HG03066 (cell line): ENCODE results near the gene RFTN1.
"Not testable (repeated sequence)": the region's sequence is repeated elsewhere in the genome, so short reads cannot be mapped to it uniquely, and the experiment has no call there.

Source experiments
- ATAC-seq: cut with Tn5 transposase; IDR thresholded peaks from one replicate; pipeline ENCODE4 v1.9.1; 2021; ENCODE audit warnings: low read depth; ENCODE audit not compliant: unreplicated experiment

The RFTN1 gene

GRCh38 chr3:16316396-16316795, 197.1 kb downstream of the RFTN1 start:
- no peak for ATAC-seq

DNA sequence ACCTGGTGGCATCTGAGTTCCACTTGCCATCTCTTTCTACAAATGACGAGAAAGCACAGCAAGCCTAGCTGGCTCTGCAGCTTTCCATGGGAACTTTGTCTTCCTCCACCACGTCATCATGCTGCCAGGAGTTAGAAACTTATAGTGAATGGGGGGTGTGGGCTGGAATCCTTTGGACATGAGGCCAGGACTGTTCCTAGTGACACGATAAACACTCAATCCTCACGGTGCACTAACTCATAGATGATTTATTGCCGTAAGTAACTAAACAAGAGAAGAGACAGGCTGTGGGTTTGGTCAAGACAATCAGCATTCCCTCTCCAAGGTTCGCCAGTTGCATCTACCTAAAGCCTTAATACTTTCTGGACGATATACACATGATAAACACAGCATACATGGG, 197.9 kb downstream of the RFTN1 start:
- ATAC-seq: no peak

DNA sequence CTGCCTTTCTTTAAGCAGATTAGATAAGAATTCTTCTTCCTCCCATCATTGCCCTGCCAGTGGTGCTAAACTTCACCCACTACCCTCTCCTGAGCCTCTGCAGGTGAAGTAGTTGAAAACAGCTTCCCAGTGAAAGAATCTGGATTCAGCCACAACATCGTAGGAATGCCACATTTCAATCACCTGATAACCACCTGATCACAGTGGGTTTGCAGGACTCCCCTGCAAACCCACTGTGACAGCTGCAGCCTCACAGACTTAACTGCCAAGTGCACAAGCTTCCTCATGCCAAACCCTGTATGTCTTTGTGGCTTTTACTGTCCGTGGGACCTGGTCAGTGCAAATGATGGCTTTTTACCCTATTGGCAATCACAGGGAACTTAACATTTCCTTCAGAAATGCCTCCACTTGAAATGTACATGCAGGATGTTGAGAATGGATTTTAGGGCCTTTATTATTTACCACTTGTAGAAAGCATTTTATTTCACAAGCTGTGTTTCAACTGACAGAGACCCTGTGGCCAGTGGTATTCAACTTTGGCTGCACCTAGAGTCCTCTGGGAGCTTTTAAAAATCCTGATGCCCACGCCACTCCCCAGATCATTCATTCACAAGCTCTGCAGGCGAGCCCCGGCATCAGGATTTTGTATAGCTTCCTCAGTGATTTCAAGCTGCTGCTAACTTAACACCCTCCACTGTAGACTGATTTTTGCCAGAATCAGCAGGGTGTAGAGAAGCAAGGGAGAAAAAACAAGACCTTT, 199.4 kb downstream of the RFTN1 start:
- no peak for ATAC-seq

GRCh38 chr3:16311960-16312451, 201.5 kb downstream of the RFTN1 start:
- ATAC-seq: peak; percentile 60

DNA sequence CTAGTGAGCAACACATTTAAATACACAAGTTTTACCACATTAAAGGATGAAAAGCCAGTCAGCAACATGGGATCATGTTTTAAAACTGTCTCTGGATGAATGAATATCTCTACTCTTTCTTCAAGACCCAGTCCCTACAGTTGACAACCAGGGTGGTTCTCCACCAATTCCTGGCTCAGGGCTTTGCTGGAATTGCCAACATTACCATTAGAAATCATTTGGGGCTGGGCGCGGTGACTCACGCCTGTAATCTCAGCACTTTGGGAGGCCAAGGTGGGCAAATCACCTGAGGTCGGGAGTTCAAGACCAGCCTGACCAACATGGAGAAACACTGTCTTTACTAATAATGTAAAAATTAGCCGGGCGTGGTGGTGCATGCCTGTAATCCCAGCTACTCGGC, 203.0 kb downstream of the RFTN1 start:
- not testable (repeated sequence) for ATAC-seq

DNA sequence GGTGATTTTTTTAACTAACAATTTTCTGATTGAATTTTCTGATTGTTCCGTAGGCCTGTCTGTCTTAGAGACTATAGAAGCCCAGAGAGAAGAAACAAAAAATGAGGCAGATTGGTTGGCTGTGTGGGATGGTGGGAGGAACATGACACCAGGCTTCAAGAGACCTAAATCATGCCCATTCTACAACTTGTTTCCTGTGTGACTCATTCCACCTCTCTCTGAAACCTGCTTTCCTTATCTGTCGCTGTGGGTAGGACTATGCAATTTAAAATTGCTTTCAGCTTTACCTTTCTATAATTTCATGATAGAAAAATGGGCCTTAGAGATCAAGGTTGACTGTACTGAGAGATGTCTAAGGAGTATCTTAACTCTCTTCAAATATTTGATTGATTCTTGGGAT, 203.9 kb downstream of the RFTN1 start:
- peak; percentile 87 for ATAC-seq

GRCh38 chr3:16308727-16309126, 204.8 kb downstream of the RFTN1 start:
- ATAC-seq: no peak

DNA sequence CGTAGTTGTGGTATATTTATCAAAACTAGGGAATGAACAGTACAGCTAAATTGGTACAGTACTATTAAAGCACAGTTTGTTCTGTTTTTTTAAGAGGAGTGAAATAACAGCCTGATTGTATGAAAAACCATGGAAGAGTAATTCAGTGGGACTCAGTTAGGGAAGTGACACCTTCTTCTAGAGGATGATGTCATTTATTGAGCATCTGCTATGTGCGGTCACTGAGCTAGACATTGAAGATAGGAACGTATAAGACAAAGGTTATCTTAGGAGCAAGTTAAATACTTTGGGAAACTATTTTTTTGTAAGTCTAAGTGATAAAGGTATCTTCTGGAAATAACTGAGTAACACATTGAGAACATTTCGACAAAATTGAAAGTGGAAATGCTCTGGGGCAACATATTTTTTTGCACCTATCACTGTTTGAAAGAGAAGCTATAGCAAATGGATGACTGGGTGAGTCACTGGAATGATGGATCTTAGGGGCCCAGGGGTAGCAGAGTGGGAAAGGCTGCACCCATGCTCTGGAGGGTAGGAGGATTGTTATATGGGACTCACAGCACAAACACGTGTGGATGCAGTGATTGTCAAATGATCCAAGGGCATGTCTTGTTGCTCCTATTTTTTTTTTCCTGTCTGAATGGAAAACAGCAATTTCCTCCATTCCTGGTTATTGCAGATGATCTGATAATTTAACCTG, 205.5 kb downstream of the RFTN1 start:
- no peak for ATAC-seq

DNA sequence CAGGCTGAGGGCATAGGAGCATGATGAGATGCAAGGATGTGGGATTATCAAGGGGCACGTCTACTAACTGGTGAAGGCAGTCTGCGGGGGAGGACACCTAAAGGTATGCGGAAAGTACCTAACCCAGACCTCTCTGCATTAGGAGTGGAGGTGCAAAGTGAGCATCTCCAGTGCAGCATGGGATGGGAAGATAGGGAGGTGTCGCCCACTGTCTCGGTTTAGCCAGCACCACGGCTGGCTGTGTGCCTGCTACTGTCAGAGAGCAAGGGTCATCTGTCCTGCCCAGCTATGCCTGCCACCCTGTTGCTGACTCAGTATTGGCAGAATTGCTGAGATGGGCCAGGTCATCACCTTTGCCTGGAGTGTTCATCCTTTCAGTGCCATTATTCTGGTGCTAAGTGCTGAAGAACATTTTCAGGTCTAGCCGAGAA, 208.4 kb downstream of the RFTN1 start:
- ATAC-seq: no peak

GRCh38 chr3:16304061-16305010, 209.2 kb downstream of the RFTN1 start:
- no peak for ATAC-seq

GRCh38 chr3:16303037-16303575, 210.4 kb downstream of the RFTN1 start:
- ATAC-seq: no peak

DNA sequence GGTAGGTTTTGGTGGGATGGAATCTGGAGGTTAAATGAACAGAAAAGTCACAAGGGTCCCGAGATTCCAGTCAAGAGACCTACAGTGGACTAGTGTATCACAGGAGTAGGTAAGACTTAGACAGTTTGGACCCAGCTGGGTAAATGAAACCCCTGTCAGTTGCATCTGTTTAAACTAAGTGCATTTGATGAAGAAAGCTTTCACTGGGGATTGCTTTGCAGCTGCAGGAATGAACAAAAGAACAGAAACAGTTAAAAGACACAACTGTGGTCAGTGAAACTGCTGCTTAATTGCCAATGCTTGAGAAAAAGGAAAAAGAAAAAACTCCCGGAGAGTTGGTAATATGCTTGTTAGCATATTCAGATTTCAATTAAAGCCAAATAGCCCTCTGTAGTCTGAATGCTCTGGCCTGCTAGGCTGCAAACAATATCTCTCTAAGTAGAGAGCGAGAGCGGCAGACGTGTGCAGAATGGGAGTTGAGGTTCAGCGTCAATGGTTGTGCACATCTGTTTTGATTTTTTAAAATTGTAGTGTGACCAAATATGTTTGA, 211.3 kb downstream of the RFTN1 start:
- ATAC-seq: no peak

DNA sequence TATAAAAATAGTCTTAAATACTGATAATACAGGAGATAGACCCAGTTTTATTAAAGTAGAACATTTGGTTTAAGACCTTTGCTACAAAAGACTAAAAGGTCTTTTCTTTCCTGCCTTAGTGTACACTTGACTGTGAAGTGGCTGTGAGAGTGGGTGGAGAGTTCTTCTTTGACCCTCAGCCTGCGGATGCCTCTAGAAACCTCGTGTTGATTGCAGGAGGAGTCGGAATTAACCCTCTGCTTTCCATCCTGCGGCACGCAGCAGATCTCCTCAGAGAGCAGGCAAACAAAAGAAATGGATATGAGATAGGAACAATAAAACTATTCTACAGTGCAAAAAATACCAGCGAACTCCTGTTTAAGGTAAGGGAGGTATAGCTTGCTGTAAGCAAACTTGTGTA, 212.0 kb downstream of the RFTN1 start:
- no peak for ATAC-seq

- ATAC-seq: peak; percentile 52
Measured at GRCh38 chr3:16300881-16301359, 212.6 kb downstream of the RFTN1 start.

- no peak for ATAC-seq
Measured at GRCh38 chr3:16300307-16300706, 213.2 kb downstream of the RFTN1 start.

GRCh38 chr3:16299746-16300145, 213.8 kb downstream of the RFTN1 start:
- no peak for ATAC-seq

DNA sequence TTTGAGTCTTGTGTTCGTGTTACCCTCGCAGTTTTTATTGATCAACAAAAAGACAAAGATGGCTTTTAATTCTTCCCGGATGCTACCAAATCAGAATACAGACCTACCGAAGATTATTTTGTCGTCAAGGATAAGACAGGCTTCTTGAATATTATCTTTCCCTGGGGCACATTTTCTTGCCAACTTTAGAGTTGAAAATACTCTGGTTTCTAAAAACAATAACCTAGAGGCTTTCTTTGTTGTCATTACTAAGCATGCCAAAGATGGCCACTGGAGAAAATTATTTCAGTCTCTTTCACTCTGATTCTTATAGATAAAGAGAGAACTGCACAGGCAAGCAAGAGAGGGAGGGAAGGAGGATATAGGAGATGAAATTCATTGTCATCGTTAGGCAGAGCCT, 214.6 kb downstream of the RFTN1 start:
- no peak for ATAC-seq

GRCh38 chr3:16297997-16298885, 215.3 kb downstream of the RFTN1 start:
- no peak for ATAC-seq

DNA sequence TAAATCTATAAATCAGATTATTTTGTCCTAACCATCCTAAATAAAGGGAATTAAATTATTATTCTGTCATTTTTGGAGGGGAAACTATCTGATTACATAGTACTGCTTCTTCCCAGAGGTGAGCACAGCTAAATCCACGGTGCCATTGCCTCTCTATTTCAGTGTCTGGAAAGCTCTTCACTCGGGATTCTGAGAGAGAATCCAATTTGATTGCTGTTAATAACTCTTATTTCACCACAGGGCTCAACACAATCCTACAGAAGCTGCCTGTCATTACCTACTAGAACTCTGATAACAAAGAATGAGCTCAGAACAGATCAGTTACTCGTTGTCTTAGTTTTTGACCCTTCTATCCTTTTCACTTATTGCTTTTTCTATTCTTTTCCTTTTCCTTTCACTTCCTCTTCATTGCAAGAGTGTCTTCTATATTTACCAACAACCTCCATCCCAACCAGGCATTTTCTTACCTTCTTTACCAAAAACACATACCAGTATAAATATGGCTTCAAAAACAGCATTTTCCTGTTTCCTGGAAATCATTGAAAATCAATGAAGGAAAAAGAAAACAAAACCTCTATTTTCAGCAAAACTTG, 218.1 kb downstream of the RFTN1 start:
- no peak for ATAC-seq
